ENCODE results near the gene PTPN4. TPM values are rescaled to one million over a fixed set of nuclear protein-coding genes. Genes with fewer than 3 reads are reported as not detected.
A peak's percentile ranks its signal among the peaks of the same experiment; 100 is the strongest.

Gene PTPN4
- total RNA-seq = 18.0 and 28.5 TPM in 2 replicates

- peak; percentile 99 for DNase-seq (ENCODE audit: low read depth)
- peak within 1 kb of the TSS; percentile 95 for H3K4me3 ChIP-seq (ENCODE audit: low read depth, low read length)
- TF ChIP-seq CTCF (IDR thresholded peaks at IDR 0.05; ENCODE audit: insufficient read depth, low read depth, low read length) = no peak
Measured at GRCh38 chr2:119759451-119760236, at the start of gene PTPN4. PTPN4 (plus strand) TSS chr2:119759922; CDS start chr2:119809854, 49,932 bp downstream.

- DNase-seq (ENCODE audit: low read depth) = no peak
- TF ChIP-seq CTCF (IDR thresholded peaks at IDR 0.05; ENCODE audit: insufficient read depth, low read depth, low read length) = no peak
- H3K4me3 ChIP-seq (ENCODE audit: low read depth, low read length) = no peak overlapping the region
Measured at GRCh38 chr2:119710281-119710680, 49.4 kb upstream of the PTPN4 start.

- no peak overlapping the region for H3K4me3 ChIP-seq (ENCODE audit: low read depth, low read length)
- no peak for TF ChIP-seq CTCF (IDR thresholded peaks at IDR 0.05; ENCODE audit: insufficient read depth, low read depth, low read length)
- DNase-seq (ENCODE audit: low read depth) = no peak
Measured at GRCh38 chr2:119711352-119711751, 48.4 kb upstream of the PTPN4 start.

- TF ChIP-seq CTCF (IDR thresholded peaks at IDR 0.05; ENCODE audit: insufficient read depth, low read depth, low read length) = no peak
- no peak for DNase-seq (ENCODE audit: low read depth)
- H3K4me3 ChIP-seq (ENCODE audit: low read depth, low read length) = no peak overlapping the region
Measured at GRCh38 chr2:119712571-119712970, 47.2 kb upstream of the PTPN4 start.

GRCh38 chr2:119713819-119714490 is 45.8 kb upstream of the PTPN4 start:
- DNase-seq (ENCODE audit: low read depth) = no peak
- TF ChIP-seq CTCF (IDR thresholded peaks at IDR 0.05; ENCODE audit: insufficient read depth, low read depth, low read length) = no peak

DNA sequence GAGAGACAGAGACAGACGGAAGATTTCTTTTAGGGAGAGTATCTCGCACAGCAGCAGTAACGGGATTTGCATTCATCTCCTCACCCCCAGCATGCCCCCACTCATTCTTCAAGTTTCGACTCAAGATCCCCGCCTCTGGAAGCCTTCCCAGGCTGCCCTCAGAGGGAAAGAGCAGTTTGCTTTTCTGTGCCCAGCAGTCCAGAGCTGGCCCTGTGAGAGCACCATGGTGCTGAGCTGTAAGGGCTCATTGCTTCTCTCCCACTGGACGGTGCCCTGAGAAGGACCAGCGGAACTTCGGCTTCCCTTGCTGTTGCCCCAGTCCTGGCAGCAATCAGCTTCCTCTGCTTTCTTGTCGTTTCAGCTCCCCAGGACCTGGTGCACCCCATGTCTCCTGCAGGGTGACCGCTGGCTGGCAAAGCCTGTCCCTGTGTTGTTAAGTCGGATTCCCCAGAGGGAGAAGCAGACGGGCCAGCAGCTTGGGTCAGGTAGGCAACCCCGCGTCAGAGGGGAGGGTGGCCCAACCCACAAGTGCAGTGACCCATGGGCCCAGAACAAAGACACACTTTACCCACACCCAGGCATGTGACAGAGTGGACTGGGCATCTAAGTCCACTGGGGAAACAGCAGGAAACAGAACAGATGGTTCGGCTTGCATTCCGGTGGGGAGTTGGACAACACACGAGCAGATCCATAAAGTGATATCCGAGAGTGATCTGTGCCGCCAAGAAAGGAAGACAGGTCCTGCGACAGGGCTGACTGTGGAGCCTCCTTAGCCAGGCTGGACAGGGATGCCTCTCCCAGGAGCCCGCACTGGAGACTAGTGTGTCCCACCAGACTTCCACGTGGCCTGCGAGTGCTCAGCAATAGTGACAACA is 44.1 kb upstream of the PTPN4 start:
- H3K4me3 ChIP-seq (ENCODE audit: low read depth, low read length) = no peak overlapping the region
- DNase-seq (ENCODE audit: low read depth) = no peak
- no peak for TF ChIP-seq CTCF (IDR thresholded peaks at IDR 0.05; ENCODE audit: insufficient read depth, low read depth, low read length)

More at GRCh38 chr2:119713819-119714490, 45.8 kb upstream of the PTPN4 start:
- H3K4me3 ChIP-seq (ENCODE audit: low read depth, low read length) = no peak overlapping the region

All from fibroblast of villous mesenchyme (primary cell).